Suprapubic skin (tissue), 4 donors: ENCODE results near the gene FSIP1.

Experiments used
- CTCF ChIP-seq, 2 donors: fragments of 200-600 bp in 1 of 2; fragments of 450-650 bp in 1 of 2; sonication (generic) in 1 of 2; IDR thresholded peaks; one replicate each; pipeline ENCODE4 v1.5.1; 2016 to 2019; ENCODE audit warnings: antibody characterized with exemption in 2 of 2, mild to moderate bottlenecking in 1 of 2, moderate library complexity in 1 of 2
- EP300 ChIP-seq: sonication (generic); formaldehyde crosslinking; IDR thresholded peaks from one replicate; pipeline ENCODE4 v1.6.1; 2017; ENCODE audit warnings: antibody characterized with exemption
- POLR2A ChIP-seq, 2 donors: fragments of 450-650 bp; IDR thresholded peaks; one replicate each; pipeline ENCODE4 v1.6.1; 2017; ENCODE audit warnings: antibody characterized with exemption in 2 of 2, mild to moderate bottlenecking in 2 of 2, moderate library complexity in 2 of 2
- POLR2AphosphoS5 ChIP-seq, 3 donors: sonication (generic); formaldehyde crosslinking; IDR thresholded peaks; one replicate each; pipeline ENCODE4 v1.6.1; 2017; ENCODE audit warnings: antibody characterized with exemption in 3 of 3

- TF ChIP-seq CTCF (IDR thresholded peaks at IDR 0.05) (no peak), POLR2A (IDR thresholded peaks at IDR 0.05) (no peak), EP300 (no peak), POLR2AphosphoS5 (IDR thresholded peaks at IDR 0.05) (no peak)
Observed at GRCh38 chr15:39556461-39556860, 226.2 kb downstream of the FSIP1 start.
